SH-SY5Y (cell line): ENCODE measurements around the gene ZBED4.

ENCODE experiments used
- GATA2 ChIP-seq: IDR thresholded peaks from 2 replicates; pipeline ENCODE4 v1.6.1; 2011; ENCODE audit warnings: mild to moderate bottlenecking, low read depth, low read length
- GATA3 ChIP-seq: IDR thresholded peaks from 2 replicates; pipeline ENCODE4 v1.6.1; 2011; ENCODE audit warnings: low read depth, mild to moderate bottlenecking, low read length, moderate library complexity

ZBED4 gene

GRCh38 chr22:49852898-49853894, at the start of gene ZBED4:
ZBED4 (plus strand) TSS chr22:49853844; CDS start chr22:49883663, 29,819 bp downstream.
- TF ChIP-seq GATA2 (no peak), GATA3 (no peak)

GRCh38 chr22:49807129-49807528, 46.5 kb upstream of the ZBED4 start:
- TF ChIP-seq GATA2: no peak
- TF ChIP-seq GATA3: no peak

- no peak for TF ChIP-seq GATA3
Observed at GRCh38 chr22:49807780-49808708, 45.6 kb upstream of the ZBED4 start.

GRCh38 chr22:49810363-49811019, 43.2 kb upstream of the ZBED4 start:
- TF ChIP-seq GATA3 (no peak), GATA2 (no peak)

- TF ChIP-seq GATA2 (no peak), GATA3 (no peak)
Observed at GRCh38 chr22:49811020-49811791, 42.4 kb upstream of the ZBED4 start.

- no peak for TF ChIP-seq GATA3
- no peak for TF ChIP-seq GATA2
Observed at GRCh38 chr22:49812838-49813237, 40.8 kb upstream of the ZBED4 start.

- TF ChIP-seq GATA3 (no peak), GATA2 (no peak)
Observed at GRCh38 chr22:49814164-49814686, 39.4 kb upstream of the ZBED4 start.

GRCh38 chr22:49814856-49815255, 38.8 kb upstream of the ZBED4 start:
- TF ChIP-seq GATA2 (no peak), GATA3 (no peak)

GRCh38 chr22:49815641-49816091, 38.0 kb upstream of the ZBED4 start:
- TF ChIP-seq GATA2: no peak
- TF ChIP-seq GATA3: no peak

GRCh38 chr22:49817359-49817758, 36.3 kb upstream of the ZBED4 start:
- TF ChIP-seq GATA2: no peak
- no peak for TF ChIP-seq GATA3

- TF ChIP-seq GATA2: no peak
- TF ChIP-seq GATA3: no peak
Observed at GRCh38 chr22:49820984-49821383, 32.7 kb upstream of the ZBED4 start.

- TF ChIP-seq GATA2 (no peak), GATA3 (no peak)
Observed at GRCh38 chr22:49823289-49824045, 30.2 kb upstream of the ZBED4 start.
